IMR-90 (cell line): ENCODE data around the gene SLC66A2. TPM values are rescaled to one million over a fixed set of nuclear protein-coding genes. Genes with fewer than 3 reads are reported as not detected.

Experiments used
- ATAC-seq: fragments of 200-7000 bp; cut with Tn5 transposase; 2 replicates; pipeline ENCODE4 v1.9.1; 2020; ENCODE audit warnings: low read depth, mild to moderate bottlenecking, moderate library complexity
- BruUV-seq: library from RNA; stranded (reverse); fragments of 400-500 nt; replicated peaks from 2 replicates; lab custom pipeline; 2021; lab: Mats Ljungman, UMichigan
- CTCF ChIA-PET: fragments of 300-600 bp; formaldehyde crosslinking; extraction: SDS; loops from one replicate; lab custom pipeline; 2021; ENCODE audit warnings: antibody characterized with exemption; lab: Yijun Ruan, JAX
- POLR2A ChIA-PET: fragments of 300-600 bp; sonication (Branson Sonifier 250); formaldehyde crosslinking; loops from one replicate; lab custom pipeline; 2022; ENCODE audit warnings: antibody characterized with exemption; ENCODE audit not compliant: unreplicated experiment; lab: Charles Lee
- DNase-seq: peaks from one replicate; pipeline ENCODE4 v3.0.0; 2013
- H2AFZ ChIP-seq: replicated peaks from 2 replicates; pipeline ENCODE3; 2013; ENCODE audit warnings: low read length, mild to moderate bottlenecking; ENCODE audit not compliant: poor library complexity
- H2AK5ac ChIP-seq: 2 replicates; pipeline ENCODE4 v1.6.1; 2013; ENCODE audit warnings: low read depth, low read length, inconsistent platforms
- H2AK9ac ChIP-seq: replicated peaks from 2 replicates; pipeline ENCODE3; 2013; ENCODE audit warnings: mild to moderate bottlenecking, low read depth, low read length, moderate library complexity; ENCODE audit not compliant: poor library complexity
- H2BK120ac ChIP-seq: 2 replicates; pipeline ENCODE4 v1.6.1; 2013; ENCODE audit warnings: low read depth, low read length, inconsistent platforms
- H2BK15ac ChIP-seq: 3 replicates; pipeline ENCODE4 v1.6.1; 2013; ENCODE audit warnings: low read depth, low read length, inconsistent platforms
- H2BK20ac ChIP-seq: 2 replicates; pipeline ENCODE4 v1.6.1; 2013; ENCODE audit warnings: low read depth, mild to moderate bottlenecking, inconsistent platforms, low read length, moderate library complexity
- H2BK5ac ChIP-seq: 2 replicates; pipeline ENCODE4 v1.6.1; 2013; ENCODE audit warnings: mild to moderate bottlenecking, low read depth, low read length, inconsistent platforms; ENCODE audit not compliant: poor library complexity, severe bottlenecking
- H3K14ac ChIP-seq: replicated peaks from 2 replicates; pipeline ENCODE4 v1.6.1; 2013; ENCODE audit warnings: low read depth, low read length, inconsistent platforms
- H3K18ac ChIP-seq: 2 replicates; pipeline ENCODE4 v1.6.1; 2013; ENCODE audit warnings: low read depth, low read length, control low read depth
- H3K23ac ChIP-seq: 2 replicates; pipeline ENCODE4 v1.6.1; 2013; ENCODE audit warnings: low read depth, low read length, inconsistent platforms
- H3K27ac ChIP-seq: 2 replicates; pipeline ENCODE4 v1.5.1; 2013; ENCODE audit warnings: mild to moderate bottlenecking, control low read depth, low read length; ENCODE audit not compliant: insufficient read depth
- H3K27me3 ChIP-seq: 2 replicates; pipeline ENCODE4 v1.6.1; 2013; ENCODE audit warnings: low read length; ENCODE audit not compliant: control insufficient read depth, insufficient read depth
- H3K36me3 ChIP-seq: 2 replicates; pipeline ENCODE4 v1.6.1; 2013; ENCODE audit warnings: low read length, mixed read lengths; ENCODE audit not compliant: control insufficient read depth, insufficient read depth
- H3K4ac ChIP-seq: 2 replicates; pipeline ENCODE4 v1.6.1; 2013; ENCODE audit warnings: low read depth, low read length, inconsistent platforms
- H3K4me1 ChIP-seq: 2 replicates; pipeline ENCODE4 v1.6.1; 2013; ENCODE audit warnings: low read length, mixed read lengths; ENCODE audit not compliant: control insufficient read depth, insufficient read depth
- H3K4me2 ChIP-seq: 2 replicates; pipeline ENCODE4 v1.6.1; 2013; ENCODE audit warnings: low read depth, mild to moderate bottlenecking, control low read depth, low read length, moderate library complexity
- H3K4me3 ChIP-seq: 2 replicates; pipeline ENCODE4 v1.5.1; 2013; ENCODE audit warnings: low read depth, mild to moderate bottlenecking, control low read depth, low read length, moderate library complexity; ENCODE audit not compliant: insufficient read depth
- H3K56ac ChIP-seq: 2 replicates; pipeline ENCODE4 v1.6.1; 2013; ENCODE audit warnings: low read length, inconsistent platforms; ENCODE audit not compliant: insufficient read depth; ENCODE audit errors: extremely low read depth
- H3K79me1 ChIP-seq, 2 experiments: 2 replicates each; pipeline ENCODE4 v1.6.1; 2013; ENCODE audit warnings: low read length in 2 of 2, inconsistent platforms in 1 of 2, low read depth in 1 of 2
- H3K9ac ChIP-seq: 2 replicates; pipeline ENCODE4 v1.6.1; 2013; ENCODE audit warnings: low read depth, low read length, control low read depth
- H3K9me1 ChIP-seq: 2 replicates; pipeline ENCODE4 v1.6.1; 2013; ENCODE audit warnings: low read length, inconsistent platforms; ENCODE audit not compliant: insufficient read depth
- H3K9me3 ChIP-seq: 2 replicates; pipeline ENCODE4 v1.6.1; 2013; ENCODE audit warnings: low read length; ENCODE audit not compliant: control insufficient read depth, insufficient read depth
- H4K20me1 ChIP-seq: 2 replicates; pipeline ENCODE4 v1.6.1; 2013; ENCODE audit warnings: low read length, inconsistent platforms; ENCODE audit not compliant: insufficient read depth
- H4K5ac ChIP-seq: 2 replicates; pipeline ENCODE4 v1.6.1; 2013; ENCODE audit warnings: mild to moderate bottlenecking, low read depth, low read length, control low read depth
- H4K8ac ChIP-seq, 2 experiments: 2 replicates each; pipeline ENCODE4 v1.6.1; 2013; ENCODE audit warnings: low read depth in 2 of 2, low read length in 2 of 2, control low read depth in 1 of 2, inconsistent platforms in 1 of 2
- H4K91ac ChIP-seq: 2 replicates; pipeline ENCODE4 v1.6.1; 2013; ENCODE audit warnings: low read depth, low read length, inconsistent platforms; ENCODE audit not compliant: insufficient read depth
- FOS ChIP-seq: fragments of 150-350 bp; IDR thresholded peaks from 2 replicates; pipeline ENCODE4 v1.6.1; 2016; ENCODE audit warnings: low read depth, low read length
- NFE2L2 ChIP-seq: fragments of 150-350 bp; IDR thresholded peaks from 2 replicates; pipeline ENCODE4 v1.6.1; 2016; ENCODE audit warnings: low read depth, mild to moderate bottlenecking, low read length
- RCOR1 ChIP-seq: IDR thresholded peaks from 2 replicates; pipeline ENCODE4 v1.6.1; 2012; ENCODE audit warnings: mild to moderate bottlenecking, low read length, improper control_type of control experiment; ENCODE audit not compliant: insufficient replicate concordance
- SMC3 ChIP-seq: fragments of 150-350 bp; IDR thresholded peaks from 2 replicates; pipeline ENCODE4 v1.6.1; 2016; ENCODE audit warnings: low read depth, mild to moderate bottlenecking, antibody characterized with exemption, low read length, moderate library complexity
- WGBS, 2 experiments: methylation state at CpG; one replicate each; pipeline versions ENCODE4 v1.1.5 to v1.1.7; 2013; ENCODE audit warnings: missing lambda C conversion rate in 2 of 2; ENCODE audit not compliant: insufficient read length in 1 of 2; ENCODE audit errors: extremely low coverage in 2 of 2; 5-methylcytosine and 5-hydroxymethylcytosine counted together
- dilution Hi-C: fragments of 300-500 bp; cut with HindIII; formaldehyde crosslinking; loops from one replicate; pipeline ENCODE4 v1.14.3; 2018; ENCODE audit warnings: low sequenced_read_pairs; ENCODE audit not compliant: unreplicated experiment
- in situ Hi-C: fragments of 300-500 bp; cut with MboI; formaldehyde crosslinking; loops from 3 replicates; pipeline ENCODE4 v1.14.3; 2019; ENCODE audit warnings: low sequenced_read_pairs, inconsistent platforms, mixed read lengths
- intact Hi-C: fragments of 100-400 bp; cut with micrococcal nuclease; formaldehyde crosslinking; loops from 2 replicates; pipeline ENCODE4 v1.10.0; 2022
- polyA plus RNA-seq, 3 experiments: library from polyadenylated mRNA; depleted of rRNA; stranded (reverse); fragments of >200 nt; gene quantifications; 2 replicates each; pipeline ENCODE4 v1.2.3, GENCODE V29; 2012; ENCODE audit warnings: low replicate concordance in 1 of 3
- total RNA-seq: library from RNA; depleted of rRNA; stranded (reverse); fragments of >200 nt; gene quantifications from 2 replicates; pipeline ENCODE4 v1.2.3, GENCODE V29; 2012
- TF ChIP-seq, protein P1 (sequence below): fragments of 150-350 bp; IDR thresholded peaks from 2 replicates; pipeline ENCODE4 v1.6.1; 2016; ENCODE audit warnings: low read depth, mild to moderate bottlenecking, low read length, moderate library complexity, borderline replicate concordance
- TF ChIP-seq, protein P2 (sequence below): fragments of 150-350 bp; IDR thresholded peaks from 2 replicates; pipeline ENCODE4 v1.6.1; 2017; ENCODE audit warnings: mild to moderate bottlenecking, antibody characterized with exemption, low read length, low read depth

The SLC66A2 gene
- total and polyA plus RNA-seq, 2 of the 4 experiments (the other 2 are of a cell fraction) = 17.6 to 23.5 TPM

DNA sequence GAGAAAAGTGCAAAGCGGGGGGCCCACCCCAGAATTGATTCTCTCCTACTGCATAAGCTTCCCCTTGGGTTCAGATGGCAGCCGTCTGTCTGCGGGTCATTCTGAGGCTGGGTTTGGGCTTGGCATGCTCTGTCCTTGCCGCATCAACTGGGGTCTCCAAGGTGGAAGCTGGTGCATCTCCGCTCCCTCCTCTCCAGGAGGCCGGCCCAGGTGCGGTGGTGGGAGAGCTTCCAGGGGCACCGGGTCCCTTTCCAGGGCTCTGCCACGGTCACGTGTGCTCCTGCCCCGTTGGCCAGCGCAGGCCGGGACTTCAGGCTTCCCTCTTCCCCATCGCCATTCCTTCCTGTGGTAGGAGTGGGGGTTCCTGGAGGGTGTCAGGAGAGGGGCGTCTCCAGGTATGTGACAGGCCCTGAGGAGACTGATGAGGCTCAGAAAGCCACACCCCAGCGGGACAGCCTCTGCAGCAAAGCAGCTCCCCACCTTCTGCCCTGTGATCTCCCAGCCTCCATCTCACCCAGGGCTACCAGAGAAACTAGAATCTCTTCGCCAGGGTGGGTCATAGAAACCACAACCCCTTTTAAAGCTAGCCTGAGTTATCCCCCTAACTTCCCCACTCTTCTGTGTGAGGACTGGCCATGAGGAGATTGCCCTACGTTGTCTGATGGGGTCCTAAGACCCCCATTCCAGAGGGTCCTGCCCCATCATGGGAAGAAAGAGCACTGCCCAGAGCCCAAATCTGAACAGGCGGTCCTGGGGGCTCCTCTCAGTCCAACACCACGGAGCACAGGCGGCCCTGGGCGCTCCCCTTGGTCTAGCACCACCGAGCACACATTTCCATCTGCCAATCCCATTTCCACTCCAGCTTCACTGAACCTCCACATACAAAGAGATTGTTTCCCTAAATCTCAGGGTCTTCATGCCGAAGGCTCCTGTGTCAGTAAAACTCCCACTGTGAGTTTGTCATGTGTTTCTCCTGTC lies 76.6 kb downstream of the SLC66A2 start:
- Histone ChIP-seq H3K27me3 (no peaks in the 10 kb centered on the region; the same call in none of the 2 replicates), H4K5ac (no peak overlapping the region), H3K9ac (no peak overlapping the region), H3K18ac (no peak overlapping the region), H3K9me1 (no peaks in the 10 kb centered on the region), H3K79me1 (no peaks in the 10 kb centered on the region), H3K4me1 (no peaks in the 10 kb centered on the region), H3K14ac (no peak overlapping the region), H3K56ac (no peak overlapping the region), H3K4me2 (no peak overlapping the region), H3K4me3 (no peak overlapping the region), H4K20me1 (no peaks in the 10 kb centered on the region), H2AFZ (no peak overlapping the region), H3K23ac (no peak overlapping the region), H2AK9ac (no peak overlapping the region), H2BK20ac (no peak overlapping the region), H3K4ac (no peak overlapping the region), H3K27ac (no peak overlapping the region), H2AK5ac (no peak overlapping the region), H4K91ac (no peak overlapping the region), H3K9me3 (peaks cover 5% of the 10 kb centered on the region; the same call in 1 of the 2 replicates), H3K36me3 (no peaks in the 10 kb centered on the region; the same call in 1 of the 2 replicates), H2BK5ac (no peak overlapping the region), H2BK120ac (no peak overlapping the region), H4K8ac (no peak overlapping the region), H2BK15ac (no peak overlapping the region)
- TF ChIP-seq RCOR1 (no peak), FOS (no peak), SMC3 (no peak), NFE2L2 (no peak)
- TF ChIP-seq, protein P1, sequence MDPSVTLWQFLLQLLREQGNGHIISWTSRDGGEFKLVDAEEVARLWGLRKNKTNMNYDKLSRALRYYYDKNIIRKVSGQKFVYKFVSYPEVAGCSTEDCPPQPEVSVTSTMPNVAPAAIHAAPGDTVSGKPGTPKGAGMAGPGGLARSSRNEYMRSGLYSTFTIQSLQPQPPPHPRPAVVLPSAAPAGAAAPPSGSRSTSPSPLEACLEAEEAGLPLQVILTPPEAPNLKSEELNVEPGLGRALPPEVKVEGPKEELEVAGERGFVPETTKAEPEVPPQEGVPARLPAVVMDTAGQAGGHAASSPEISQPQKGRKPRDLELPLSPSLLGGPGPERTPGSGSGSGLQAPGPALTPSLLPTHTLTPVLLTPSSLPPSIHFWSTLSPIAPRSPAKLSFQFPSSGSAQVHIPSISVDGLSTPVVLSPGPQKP = no peak
- TF ChIP-seq, protein P2, sequence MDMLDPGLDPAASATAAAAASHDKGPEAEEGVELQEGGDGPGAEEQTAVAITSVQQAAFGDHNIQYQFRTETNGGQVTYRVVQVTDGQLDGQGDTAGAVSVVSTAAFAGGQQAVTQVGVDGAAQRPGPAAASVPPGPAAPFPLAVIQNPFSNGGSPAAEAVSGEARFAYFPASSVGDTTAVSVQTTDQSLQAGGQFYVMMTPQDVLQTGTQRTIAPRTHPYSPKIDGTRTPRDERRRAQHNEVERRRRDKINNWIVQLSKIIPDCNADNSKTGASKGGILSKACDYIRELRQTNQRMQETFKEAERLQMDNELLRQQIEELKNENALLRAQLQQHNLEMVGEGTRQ = no peak
- CTCF ChIA-PET = no interaction called here
- in situ Hi-C loops (no loop called here), dilution Hi-C loops (no loop called here), intact Hi-C loops (no loop called here)
- WGBS, 2 experiments = 82% methylated on average over 5 of the region's 24 CpGs; no CpG with 5 or more reads in 1 of the 2 experiments
- ATAC-seq (no peak), DNase-seq (no peak)
- no TSS peak for BruUV-seq
- POLR2A ChIA-PET = no interaction called here
